CD8-positive, alpha-beta memory T cell (primary cell): ENCODE measurements around the gene HAL. TPM values are rescaled to one million over a fixed set of nuclear protein-coding genes. Genes with fewer than 3 reads are reported as not detected.
A peak's percentile ranks its signal among the peaks of the same experiment; 100 is the strongest.

Experiments used
- CTCF ChIA-PET: fragments of 350-600 bp; sonication (Branson Sonifier 250); formaldehyde crosslinking; loops from one replicate; lab custom pipeline; 2021; ENCODE audit warnings: antibody characterized with exemption; lab: Charles Lee
- POLR2A ChIA-PET: fragments of 350-600 bp; sonication (Branson Sonifier 250); formaldehyde crosslinking; loops from one replicate; lab custom pipeline; 2021; ENCODE audit warnings: antibody characterized with exemption; lab: Charles Lee
- DNase-seq, 5 donors: peaks; one replicate each; pipeline versions ENCODE4 v3.0.0 to v3.0.0-alpha.2; 2020 to 2022; ENCODE audit warnings: mixed read lengths in 1 of 5
- H3K27ac ChIP-seq: one replicate; pipeline ENCODE4 v1.7.0; 2013; ENCODE audit warnings: low read depth, mild to moderate bottlenecking, low read length, moderate library complexity
- H3K27me3 ChIP-seq: 2 replicates; pipeline ENCODE4 v1.7.0; 2013; ENCODE audit warnings: low read length, mild to moderate bottlenecking; ENCODE audit not compliant: insufficient read depth, poor library complexity, severe bottlenecking
- H3K36me3 ChIP-seq: 2 replicates; pipeline ENCODE4 v1.7.0; 2013; ENCODE audit warnings: mild to moderate bottlenecking, low read length, moderate library complexity; ENCODE audit not compliant: insufficient read depth
- H3K4me1 ChIP-seq: 2 replicates; pipeline ENCODE4 v1.7.0; 2013; ENCODE audit warnings: mild to moderate bottlenecking, low read length, moderate library complexity; ENCODE audit not compliant: insufficient read depth
- H3K4me3 ChIP-seq: 2 replicates; pipeline ENCODE4 v1.7.0; 2013; ENCODE audit warnings: mild to moderate bottlenecking, low read length
- H3K9me3 ChIP-seq: 2 replicates; pipeline ENCODE4 v1.7.0; 2013; ENCODE audit warnings: mild to moderate bottlenecking, low read length
- H3K27ac Mint-ChIP-seq, 8 donors: one replicate each; pipeline ENCODE4 v1.8.0; 2020 to 2021; ENCODE audit warnings: mixed read lengths in 8 of 8, mild to moderate bottlenecking in 6 of 8, inconsistent platforms in 3 of 8, moderate library complexity in 3 of 8
- H3K27me3 Mint-ChIP-seq, 2 donors: one replicate each; pipeline ENCODE4 v1.8.0; 2020 to 2021; ENCODE audit warnings: mixed read lengths in 2 of 2, mild to moderate bottlenecking in 1 of 2, moderate library complexity in 1 of 2
- H3K36me3 Mint-ChIP-seq, 3 donors: one replicate each; pipeline ENCODE4 v1.8.0; 2020 to 2021; ENCODE audit warnings: mixed read lengths in 3 of 3, inconsistent platforms in 1 of 3, mild to moderate bottlenecking in 1 of 3
- H3K4me1 Mint-ChIP-seq, 3 donors: one replicate each; pipeline ENCODE4 v1.8.0; 2020 to 2021; ENCODE audit warnings: mixed read lengths in 3 of 3, inconsistent platforms in 1 of 3, mild to moderate bottlenecking in 1 of 3
- H3K4me3 Mint-ChIP-seq, 7 donors: one replicate each; pipeline ENCODE4 v1.8.0; 2020 to 2021; ENCODE audit warnings: mixed read lengths in 7 of 7, mild to moderate bottlenecking in 6 of 7, moderate library complexity in 4 of 7, inconsistent platforms in 2 of 7
- H3K9me3 Mint-ChIP-seq, 5 donors: one replicate each; pipeline ENCODE4 v1.8.0; 2020 to 2022; ENCODE audit warnings: mixed read lengths in 5 of 5, mild to moderate bottlenecking in 3 of 5, moderate library complexity in 2 of 5, inconsistent platforms in 1 of 5
- polyA plus RNA-seq: library from polyadenylated mRNA; unstranded; fragments of 300-500 nt; fragmentation: Illumina TruSeq; gene quantifications from one replicate; pipeline ENCODE4 v1.2.3, GENCODE V29; 2021
- total RNA-seq, 2 experiments: library from RNA; stranded (reverse); gene quantifications; one replicate each; pipeline ENCODE4 v1.2.3, GENCODE V29; 2021

Gene HAL
- total and polyA plus RNA-seq, 3 experiments from 2014 or later = 0.09 to 0.40 TPM; not detected in 1

- Histone ChIP-seq H3K27me3 (no peaks in the 10 kb centered on the region), H3K27ac (peak overlapping the region; percentile 60), H3K9me3 (no peaks in the 10 kb centered on the region), H3K4me3 (peak overlapping the region; percentile 90), H3K36me3 (no peaks in the 10 kb centered on the region), H3K4me1 (peaks cover 9% of the 10 kb centered on the region)
- DNase-seq = no peak
- CTCF ChIA-PET = interaction anchor here (0.9 to 2.7 kb wide), 4 partner anchors 24 to 725 kb away, joined by 3 to 11 read pairs (median 4); partner anchors contain the start of genes FGD6 and VEZT
- Mint-ChIP-seq H3K9me3 (no peaks in the 10 kb centered on the region), H3K4me1 (peaks cover 9 to 14% (median 12%) of the 10 kb centered on the region in 3 donors), H3K4me3 (peak overlapping the region; percentile 91 to 97 (median 96)), H3K27ac (peak overlapping the region; percentile 77 to 97 (median 90)), H3K27me3 (peaks cover 0 to 1% of the 10 kb centered on the region in 2 donors), H3K36me3 (peaks cover 0 to 5% (median 0%) of the 10 kb centered on the region in 3 donors)
- POLR2A ChIA-PET = interaction anchor here (0.6 to 2.3 kb wide), 5 partner anchors 17 to 939 kb away, joined by 3 to 7 read pairs (median 4); partner anchors contain the start of genes METAP2 and NDUFA12
These were observed 54.0 kb downstream of the HAL start for GRCh38 chr12:95942101-95942523.

GRCh38 chr12:95940514-95940913 lies 55.6 kb downstream of the HAL start:
- Mint-ChIP-seq H3K9me3 (no peaks in the 10 kb centered on the region), H3K4me1 (peaks cover 9 to 14% (median 12%) of the 10 kb centered on the region in 3 donors), H3K36me3 (peaks cover 0 to 5% (median 0%) of the 10 kb centered on the region in 3 donors), H3K27ac (peak overlapping the region in 4 of 8 donors; percentile 4 to 92 (median 34)), H3K4me3 (peak overlapping the region in 1 of 7 donors; percentile 58), H3K27me3 (peaks cover 0 to 1% of the 10 kb centered on the region in 2 donors)
- Histone ChIP-seq H3K9me3 (no peaks in the 10 kb centered on the region), H3K4me1 (peaks cover 9% of the 10 kb centered on the region), H3K36me3 (no peaks in the 10 kb centered on the region), H3K27me3 (no peaks in the 10 kb centered on the region), H3K4me3 (no peak overlapping the region), H3K27ac (no peak overlapping the region)
- ChIA-PET CTCF (interaction anchor here (2.7 kb wide), 1 partner anchor 22 kb away, joined by 11 read pairs; no protein-coding TSS in a partner anchor), POLR2A (no interaction called here)
- DNase-seq = no peak

Other genes with a start within 250 kb of the HAL start
- not detected for gene NTN4, start 205.6 kb downstream of the HAL start, total RNA-seq
- 4.2 TPM for gene NTN4, start 205.6 kb downstream of the HAL start, polyA plus RNA-seq
- 10 to 100 TPM; 45.4 to 49.2 TPM for gene SNRPF, start 137.4 kb downstream of the HAL start, total RNA-seq
- 51.0 TPM for gene SNRPF, start 137.4 kb downstream of the HAL start, polyA plus RNA-seq
- under 1 TPM; 0.24 to 0.46 TPM for gene CCDC38, start 53.7 kb downstream of the HAL start, total RNA-seq
- not detected for gene CCDC38, start 53.7 kb downstream of the HAL start, polyA plus RNA-seq
- gene AMDHD1, start 53.0 kb downstream of the HAL start, total RNA-seq = 1 to 10 TPM; 2.0 to 2.1 TPM
- 0.68 TPM for gene AMDHD1, start 53.0 kb downstream of the HAL start, polyA plus RNA-seq
- gene LTA4H, start 39.2 kb upstream of the HAL start, total RNA-seq = 10 to 100 TPM; 58.8 to 63.7 TPM
- 61.4 TPM for gene LTA4H, start 39.2 kb upstream of the HAL start, polyA plus RNA-seq
- 10 to 100 TPM; 24.0 to 28.4 TPM for gene ELK3, start 198.0 kb upstream of the HAL start, total RNA-seq
- 44.3 TPM for gene ELK3, start 198.0 kb upstream of the HAL start, polyA plus RNA-seq